ENCODE measurements around the gene IL21. TPM values are rescaled to one million over a fixed set of nuclear protein-coding genes. Genes with fewer than 3 reads are reported as not detected.

IL21 gene
- total RNA-seq, 2 experiments from 2014 or later: 0.08 to 0.14 TPM

DNA sequence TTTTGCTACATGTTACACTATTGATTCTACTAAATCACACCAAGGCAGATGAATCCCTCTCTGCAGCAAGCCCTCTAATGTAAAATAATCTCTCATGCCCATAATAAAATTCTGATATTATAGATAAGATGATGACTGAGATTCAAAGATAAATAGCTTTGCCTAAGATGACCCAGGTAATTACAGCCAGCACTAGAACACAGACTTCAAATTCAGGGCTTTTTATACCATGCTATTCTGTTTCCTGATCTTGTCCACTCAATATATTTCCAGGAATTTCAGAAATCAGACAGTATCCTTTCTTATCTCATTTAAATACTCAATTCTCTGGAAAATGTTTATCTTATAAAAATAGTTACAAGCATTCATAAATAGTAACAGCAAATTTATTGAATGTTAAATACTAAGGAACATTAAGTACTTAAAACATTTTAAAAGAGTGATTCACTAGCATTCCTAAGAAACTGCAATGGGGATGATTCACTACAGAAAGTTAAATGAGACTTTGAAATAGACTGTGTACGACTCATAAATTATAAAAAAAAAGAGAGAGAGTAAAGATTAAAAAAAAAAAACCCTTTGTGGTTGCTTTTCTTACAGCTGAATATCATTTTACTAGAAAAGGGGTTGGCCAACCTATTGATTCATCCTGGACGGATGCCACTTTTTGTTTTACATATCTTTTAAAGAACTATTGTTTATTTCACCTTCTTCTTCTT, 45.8 kb upstream of the IL21 start:
- no peaks in the 10 kb centered on the region for H3K36me3 Mint-ChIP-seq (ENCODE audit: low read depth)
- H3K9me3 ChIP-seq (ENCODE audit: control insufficient read depth in 1 of 2, insufficient read depth in 1 of 2, low read length in 2 of 2): peaks cover 0 to 3% of the 10 kb centered on the region in 2 experiments
- ATAC-seq (ENCODE audit: poor library complexity): peak; percentile 60
- no peak overlapping the region for H3K27ac Mint-ChIP-seq
- no peaks in the 10 kb centered on the region for H3K27me3 ChIP-seq (ENCODE audit: control insufficient read depth in 1 of 2, insufficient read depth in 2 of 2, low read length in 2 of 2)
- POLR2A ChIA-PET: no interaction called here
- H3K4me1 Mint-ChIP-seq (ENCODE audit: low read depth): peaks cover 26% of the 10 kb centered on the region
- intact Hi-C loops (cut with DNase I, micrococcal nuclease): no loop called here
- H3K27me3 Mint-ChIP-seq: no peaks in the 10 kb centered on the region
- peak in 3 of 14 experiments; percentile 17 to 29 (median 23) for DNase-seq
- H3K4me1 ChIP-seq (ENCODE audit: insufficient read depth, low read length): no peaks in the 10 kb centered on the region
- H3K9me3 Mint-ChIP-seq: no peaks in the 10 kb centered on the region
- TF ChIP-seq, protein P1, sequence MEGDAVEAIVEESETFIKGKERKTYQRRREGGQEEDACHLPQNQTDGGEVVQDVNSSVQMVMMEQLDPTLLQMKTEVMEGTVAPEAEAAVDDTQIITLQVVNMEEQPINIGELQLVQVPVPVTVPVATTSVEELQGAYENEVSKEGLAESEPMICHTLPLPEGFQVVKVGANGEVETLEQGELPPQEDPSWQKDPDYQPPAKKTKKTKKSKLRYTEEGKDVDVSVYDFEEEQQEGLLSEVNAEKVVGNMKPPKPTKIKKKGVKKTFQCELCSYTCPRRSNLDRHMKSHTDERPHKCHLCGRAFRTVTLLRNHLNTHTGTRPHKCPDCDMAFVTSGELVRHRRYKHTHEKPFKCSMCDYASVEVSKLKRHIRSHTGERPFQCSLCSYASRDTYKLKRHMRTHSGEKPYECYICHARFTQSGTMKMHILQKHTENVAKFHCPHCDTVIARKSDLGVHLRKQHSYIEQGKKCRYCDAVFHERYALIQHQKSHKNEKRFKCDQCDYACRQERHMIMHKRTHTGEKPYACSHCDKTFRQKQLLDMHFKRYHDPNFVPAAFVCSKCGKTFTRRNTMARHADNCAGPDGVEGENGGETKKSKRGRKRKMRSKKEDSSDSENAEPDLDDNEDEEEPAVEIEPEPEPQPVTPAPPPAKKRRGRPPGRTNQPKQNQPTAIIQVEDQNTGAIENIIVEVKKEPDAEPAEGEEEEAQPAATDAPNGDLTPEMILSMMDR (IDR thresholded peaks at IDR 0.05): no peak
- no peak overlapping the region for H3K4me3 ChIP-seq (ENCODE audit: low read length)
- H3K36me3 ChIP-seq (ENCODE audit: insufficient read depth, low read length): no peaks in the 10 kb centered on the region
- H3K4me3 Mint-ChIP-seq: no peak overlapping the region
- CTCF ChIA-PET: no interaction called here
- no peak overlapping the region for H3K27ac ChIP-seq (ENCODE audit: low read depth in 1 of 2, low read length in 2 of 2)

DNA sequence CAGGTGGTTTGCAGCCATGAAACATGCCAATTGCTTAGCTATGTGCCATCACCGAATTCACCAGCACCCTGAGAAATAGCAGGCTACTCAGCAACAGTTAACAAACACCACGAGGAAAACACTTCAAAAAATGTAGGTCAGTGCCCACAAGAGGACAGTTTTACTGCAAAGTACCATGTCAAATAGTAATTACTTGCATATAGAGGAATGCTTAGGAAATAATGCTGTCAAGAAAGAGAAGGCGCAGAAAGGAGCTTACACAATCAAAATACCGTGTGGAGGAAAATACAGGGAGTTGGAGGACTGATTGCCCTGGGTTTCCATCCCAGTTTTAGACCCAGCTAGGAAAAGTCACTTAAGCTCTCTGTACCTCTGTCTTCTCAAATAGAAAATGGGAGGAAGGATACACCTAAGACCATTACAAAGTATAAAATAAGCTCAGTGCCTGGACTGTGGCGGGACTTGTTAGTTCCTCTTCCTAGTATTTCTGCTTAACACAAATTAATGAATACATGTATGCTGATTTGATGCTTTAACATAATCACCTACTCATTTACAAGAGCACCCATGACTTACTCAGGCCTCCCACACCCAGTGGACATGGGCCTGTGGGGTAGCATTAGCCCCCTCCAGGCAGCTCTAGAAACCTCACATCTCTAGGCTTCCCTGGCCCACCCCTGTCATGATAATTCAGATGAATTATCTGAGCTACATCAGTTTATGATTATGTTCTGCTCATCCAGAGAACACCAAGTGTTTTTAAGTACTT, 44.5 kb upstream of the IL21 start:
- DNase-seq: no peak
- Histone ChIP-seq H3K27ac (ENCODE audit: low read depth in 1 of 2, low read length in 2 of 2) (no peak overlapping the region), H3K27me3 (ENCODE audit: control insufficient read depth in 1 of 2, insufficient read depth in 2 of 2, low read length in 2 of 2) (no peaks in the 10 kb centered on the region), H3K36me3 (ENCODE audit: insufficient read depth, low read length) (no peaks in the 10 kb centered on the region), H3K9me3 (ENCODE audit: control insufficient read depth in 1 of 2, insufficient read depth in 1 of 2, low read length in 2 of 2) (peaks cover 0 to under 1% of the 10 kb centered on the region in 2 experiments), H3K4me3 (ENCODE audit: low read length) (no peak overlapping the region), H3K4me1 (ENCODE audit: insufficient read depth, low read length) (no peaks in the 10 kb centered on the region)
- peaks cover 34% of the 10 kb centered on the region for H3K4me1 Mint-ChIP-seq (ENCODE audit: low read depth)
- ChIA-PET POLR2A (no interaction called here), CTCF (no interaction called here)
- H3K27me3 Mint-ChIP-seq: no peaks in the 10 kb centered on the region
- ATAC-seq (ENCODE audit: poor library complexity): no peak
- no peak overlapping the region for H3K27ac Mint-ChIP-seq
- no peaks in the 10 kb centered on the region for H3K36me3 Mint-ChIP-seq (ENCODE audit: low read depth)
- intact Hi-C loops (cut with DNase I, micrococcal nuclease): no loop called here
- TF ChIP-seq, protein P1 (IDR thresholded peaks at IDR 0.05): no peak
- no peaks in the 10 kb centered on the region for H3K9me3 Mint-ChIP-seq
- no peak overlapping the region for H3K4me3 Mint-ChIP-seq

DNA sequence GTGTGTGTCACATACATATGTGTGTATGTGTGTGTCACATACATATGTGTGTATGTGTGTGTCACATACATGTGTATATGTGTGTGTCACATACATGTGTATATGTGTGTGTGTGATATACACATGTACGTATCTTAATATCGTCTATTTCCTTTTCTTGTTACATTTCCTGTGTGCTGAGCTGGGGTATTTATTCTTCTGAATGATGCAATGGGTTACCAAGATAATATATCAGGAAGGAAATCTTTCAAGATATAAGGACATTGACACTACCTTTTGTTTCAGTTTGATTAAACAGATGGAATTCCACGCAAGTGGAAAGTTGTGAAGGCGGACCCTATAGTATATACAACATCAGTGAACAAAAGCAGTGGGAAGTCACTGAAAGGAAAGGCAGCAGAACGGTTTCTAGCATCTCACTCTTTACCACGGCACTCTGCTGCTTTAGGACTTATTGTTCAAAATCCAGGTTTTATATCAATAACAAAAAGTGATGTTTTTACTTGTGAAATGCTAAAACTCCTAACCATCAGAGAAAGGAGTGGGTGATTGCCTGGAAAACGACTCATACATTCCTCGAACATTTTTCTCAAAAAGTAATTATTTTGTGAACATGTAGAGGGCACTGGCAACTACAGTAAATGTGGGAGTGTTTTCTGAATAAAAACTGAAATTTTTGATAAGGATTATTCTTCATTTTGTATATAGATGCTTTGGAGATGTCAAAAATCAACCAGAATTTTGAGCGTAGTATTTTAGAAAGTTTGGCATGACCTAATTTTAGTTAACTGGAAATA, 43.1 kb upstream of the IL21 start:
- ChIA-PET POLR2A (no interaction called here), CTCF (no interaction called here)
- Histone ChIP-seq H3K4me1 (ENCODE audit: insufficient read depth, low read length) (no peaks in the 10 kb centered on the region), H3K27ac (ENCODE audit: low read depth in 1 of 2, low read length in 2 of 2) (no peak overlapping the region), H3K9me3 (ENCODE audit: control insufficient read depth in 1 of 2, insufficient read depth in 1 of 2, low read length in 2 of 2) (no peaks in the 10 kb centered on the region), H3K4me3 (ENCODE audit: low read length) (no peak overlapping the region), H3K36me3 (ENCODE audit: insufficient read depth, low read length) (no peaks in the 10 kb centered on the region), H3K27me3 (ENCODE audit: control insufficient read depth in 1 of 2, insufficient read depth in 2 of 2, low read length in 2 of 2) (no peaks in the 10 kb centered on the region)
- DNase-seq (no peak), ATAC-seq (ENCODE audit: poor library complexity) (no peak)
- Mint-ChIP-seq H3K27me3 (no peaks in the 10 kb centered on the region), H3K9me3 (no peaks in the 10 kb centered on the region), H3K27ac (peak overlapping the region; percentile 57), H3K4me1 (ENCODE audit: low read depth) (peaks cover 34% of the 10 kb centered on the region), H3K36me3 (ENCODE audit: low read depth) (no peaks in the 10 kb centered on the region), H3K4me3 (peak overlapping the region; percentile 83)
- intact Hi-C loops (cut with DNase I, micrococcal nuclease): no loop called here
- TF ChIP-seq, protein P1 (IDR thresholded peaks at IDR 0.05): no peak
